CD4-positive, alpha-beta T cell treated with Interleukin-2 at 100 ng/mL for 4 hours (primary cell): Measurements from ENCODE around the gene GNG11.
"Not testable (repeated sequence)": the region's sequence is repeated elsewhere in the genome, so short reads cannot be mapped to it uniquely, and the experiment has no call there.

Experiments used
- DNase-seq: peaks from one replicate; pipeline ENCODE4 v3.0.0-alpha.2; 2020; ENCODE audit warnings: low spot score

The GNG11 gene

GRCh38 chr7:93921607-93922566 lies at the start of gene GNG11:
Gene GNG11, plus strand, starts transcription at chr7:93921735. Its CDS starts 403 bp downstream, at chr7:93922138.
- no peak for DNase-seq

GRCh38 chr7:93873998-93874574 lies 47.4 kb upstream of the GNG11 start:
- no peak for DNase-seq

- no peak for DNase-seq
Measured at GRCh38 chr7:93877742-93878141, 43.8 kb upstream of the GNG11 start.

- DNase-seq, result no peak
Measured at GRCh38 chr7:93879356-93879755, 42.2 kb upstream of the GNG11 start.

- DNase-seq, result no peak
Measured at GRCh38 chr7:93882468-93882867, 39.1 kb upstream of the GNG11 start.

GRCh38 chr7:93883078-93883916 lies 38.2 kb upstream of the GNG11 start:
- no peak for DNase-seq

GRCh38 chr7:93883917-93884345 lies 37.6 kb upstream of the GNG11 start:
- no peak for DNase-seq

GRCh38 chr7:93884541-93884940 lies 37.0 kb upstream of the GNG11 start:
- DNase-seq, result no peak

- DNase-seq, result no peak
Measured at GRCh38 chr7:93889261-93889660, 32.3 kb upstream of the GNG11 start.

- no peak for DNase-seq
Measured at GRCh38 chr7:93890041-93890463, 31.5 kb upstream of the GNG11 start.

- no peak for DNase-seq
Measured at GRCh38 chr7:93890464-93891068, 31.0 kb upstream of the GNG11 start, which contains the start of gene TFPI2. Gene TFPI2, minus strand, starts transcription at chr7:93890753. Its CDS starts 75 bp downstream, at chr7:93890678.

GRCh38 chr7:93894426-93894825 lies 27.1 kb upstream of the GNG11 start:
- no peak for DNase-seq

- no peak for DNase-seq
Measured at GRCh38 chr7:93894966-93895640, 26.4 kb upstream of the GNG11 start.

GRCh38 chr7:93895859-93896600 lies 25.5 kb upstream of the GNG11 start:
- DNase-seq, result no peak

- no peak for DNase-seq
Measured at GRCh38 chr7:93897680-93898079, 23.9 kb upstream of the GNG11 start.

GRCh38 chr7:93902777-93903423 lies 18.6 kb upstream of the GNG11 start:
- no peak for DNase-seq

- no peak for DNase-seq
Measured at GRCh38 chr7:93906267-93906666, 15.3 kb upstream of the GNG11 start, which contains the start of gene GNGT1. Gene GNGT1, plus strand, starts transcription at chr7:93906567. Its CDS starts 180 bp downstream, at chr7:93906747.

- DNase-seq, result no peak
Measured at GRCh38 chr7:93910076-93910994, 11.2 kb upstream of the GNG11 start.

GRCh38 chr7:93911242-93911641 lies 10.3 kb upstream of the GNG11 start:
- not testable (repeated sequence) for DNase-seq
